IMR-90 (cell line): Measurements from ENCODE around the gene CD6. TPM values are rescaled to one million over a fixed set of nuclear protein-coding genes. Genes with fewer than 3 reads are reported as not detected.

ENCODE experiments used
- ATAC-seq: fragments of 200-7000 bp; cut with Tn5 transposase; 2 replicates; pipeline ENCODE4 v1.9.1; 2020; ENCODE audit warnings: low read depth, mild to moderate bottlenecking, moderate library complexity
- BruUV-seq: library from RNA; stranded (reverse); fragments of 400-500 nt; replicated peaks from 2 replicates; lab custom pipeline; 2021; lab: Mats Ljungman, UMichigan
- CTCF ChIA-PET: fragments of 300-600 bp; formaldehyde crosslinking; extraction: SDS; loops from one replicate; lab custom pipeline; 2021; ENCODE audit warnings: antibody characterized with exemption; lab: Yijun Ruan, JAX
- POLR2A ChIA-PET: fragments of 300-600 bp; sonication (Branson Sonifier 250); formaldehyde crosslinking; loops from one replicate; lab custom pipeline; 2022; ENCODE audit warnings: antibody characterized with exemption; ENCODE audit not compliant: unreplicated experiment; lab: Charles Lee
- DNase-seq: peaks from one replicate; pipeline ENCODE4 v3.0.0; 2013
- H2AFZ ChIP-seq: replicated peaks from 2 replicates; pipeline ENCODE3; 2013; ENCODE audit warnings: low read length, mild to moderate bottlenecking; ENCODE audit not compliant: poor library complexity
- H2AK5ac ChIP-seq: 2 replicates; pipeline ENCODE4 v1.6.1; 2013; ENCODE audit warnings: low read depth, low read length, inconsistent platforms
- H2AK9ac ChIP-seq: replicated peaks from 2 replicates; pipeline ENCODE3; 2013; ENCODE audit warnings: mild to moderate bottlenecking, low read depth, low read length, moderate library complexity; ENCODE audit not compliant: poor library complexity
- H2BK120ac ChIP-seq: 2 replicates; pipeline ENCODE4 v1.6.1; 2013; ENCODE audit warnings: low read depth, low read length, inconsistent platforms
- H2BK15ac ChIP-seq: 3 replicates; pipeline ENCODE4 v1.6.1; 2013; ENCODE audit warnings: low read depth, low read length, inconsistent platforms
- H2BK20ac ChIP-seq: 2 replicates; pipeline ENCODE4 v1.6.1; 2013; ENCODE audit warnings: low read depth, mild to moderate bottlenecking, inconsistent platforms, low read length, moderate library complexity
- H2BK5ac ChIP-seq: 2 replicates; pipeline ENCODE4 v1.6.1; 2013; ENCODE audit warnings: mild to moderate bottlenecking, low read depth, low read length, inconsistent platforms; ENCODE audit not compliant: poor library complexity, severe bottlenecking
- H3K14ac ChIP-seq: replicated peaks from 2 replicates; pipeline ENCODE4 v1.6.1; 2013; ENCODE audit warnings: low read depth, low read length, inconsistent platforms
- H3K18ac ChIP-seq: 2 replicates; pipeline ENCODE4 v1.6.1; 2013; ENCODE audit warnings: low read depth, low read length, control low read depth
- H3K23ac ChIP-seq: 2 replicates; pipeline ENCODE4 v1.6.1; 2013; ENCODE audit warnings: low read depth, low read length, inconsistent platforms
- H3K27ac ChIP-seq: 2 replicates; pipeline ENCODE4 v1.5.1; 2013; ENCODE audit warnings: mild to moderate bottlenecking, control low read depth, low read length; ENCODE audit not compliant: insufficient read depth
- H3K27me3 ChIP-seq: 2 replicates; pipeline ENCODE4 v1.6.1; 2013; ENCODE audit warnings: low read length; ENCODE audit not compliant: control insufficient read depth, insufficient read depth
- H3K36me3 ChIP-seq: 2 replicates; pipeline ENCODE4 v1.6.1; 2013; ENCODE audit warnings: low read length, mixed read lengths; ENCODE audit not compliant: control insufficient read depth, insufficient read depth
- H3K4ac ChIP-seq: 2 replicates; pipeline ENCODE4 v1.6.1; 2013; ENCODE audit warnings: low read depth, low read length, inconsistent platforms
- H3K4me1 ChIP-seq: 2 replicates; pipeline ENCODE4 v1.6.1; 2013; ENCODE audit warnings: low read length, mixed read lengths; ENCODE audit not compliant: control insufficient read depth, insufficient read depth
- H3K4me2 ChIP-seq: 2 replicates; pipeline ENCODE4 v1.6.1; 2013; ENCODE audit warnings: low read depth, mild to moderate bottlenecking, control low read depth, low read length, moderate library complexity
- H3K4me3 ChIP-seq: 2 replicates; pipeline ENCODE4 v1.5.1; 2013; ENCODE audit warnings: low read depth, mild to moderate bottlenecking, control low read depth, low read length, moderate library complexity; ENCODE audit not compliant: insufficient read depth
- H3K56ac ChIP-seq: 2 replicates; pipeline ENCODE4 v1.6.1; 2013; ENCODE audit warnings: low read length, inconsistent platforms; ENCODE audit not compliant: insufficient read depth; ENCODE audit errors: extremely low read depth
- H3K79me1 ChIP-seq, 2 experiments: 2 replicates each; pipeline ENCODE4 v1.6.1; 2013; ENCODE audit warnings: low read length in 2 of 2, inconsistent platforms in 1 of 2, low read depth in 1 of 2
- H3K9ac ChIP-seq: 2 replicates; pipeline ENCODE4 v1.6.1; 2013; ENCODE audit warnings: low read depth, low read length, control low read depth
- H3K9me1 ChIP-seq: 2 replicates; pipeline ENCODE4 v1.6.1; 2013; ENCODE audit warnings: low read length, inconsistent platforms; ENCODE audit not compliant: insufficient read depth
- H3K9me3 ChIP-seq: 2 replicates; pipeline ENCODE4 v1.6.1; 2013; ENCODE audit warnings: low read length; ENCODE audit not compliant: control insufficient read depth, insufficient read depth
- H4K20me1 ChIP-seq: 2 replicates; pipeline ENCODE4 v1.6.1; 2013; ENCODE audit warnings: low read length, inconsistent platforms; ENCODE audit not compliant: insufficient read depth
- H4K5ac ChIP-seq: 2 replicates; pipeline ENCODE4 v1.6.1; 2013; ENCODE audit warnings: mild to moderate bottlenecking, low read depth, low read length, control low read depth
- H4K8ac ChIP-seq, 2 experiments: 2 replicates each; pipeline ENCODE4 v1.6.1; 2013; ENCODE audit warnings: low read depth in 2 of 2, low read length in 2 of 2, control low read depth in 1 of 2, inconsistent platforms in 1 of 2
- H4K91ac ChIP-seq: 2 replicates; pipeline ENCODE4 v1.6.1; 2013; ENCODE audit warnings: low read depth, low read length, inconsistent platforms; ENCODE audit not compliant: insufficient read depth
- CEBPB ChIP-seq: IDR thresholded peaks from 2 replicates; pipeline ENCODE4 v1.6.1; 2012; ENCODE audit warnings: low read depth, low read length, improper control_type of control experiment
- CHD1 ChIP-seq: IDR thresholded peaks from 2 replicates; pipeline ENCODE4 v1.6.1; 2012; ENCODE audit warnings: low read depth, low read length, improper control_type of control experiment
- MAFK ChIP-seq: IDR thresholded peaks from 2 replicates; pipeline ENCODE4 v1.6.1; 2012; ENCODE audit warnings: low read depth, low read length, improper control_type of control experiment
- MXI1 ChIP-seq: IDR thresholded peaks from 2 replicates; pipeline ENCODE4 v1.6.1; 2012; ENCODE audit warnings: low read depth, mild to moderate bottlenecking, low read length, moderate library complexity, borderline replicate concordance
- RFX5 ChIP-seq: IDR thresholded peaks from 2 replicates; pipeline ENCODE4 v1.8.0; 2012; ENCODE audit warnings: low read depth, mild to moderate bottlenecking, low read length, moderate library complexity
- WGBS, 2 experiments: methylation state at CpG; one replicate each; pipeline versions ENCODE4 v1.1.5 to v1.1.7; 2013; ENCODE audit warnings: missing lambda C conversion rate in 2 of 2; ENCODE audit not compliant: insufficient read length in 1 of 2; ENCODE audit errors: extremely low coverage in 2 of 2; 5-methylcytosine and 5-hydroxymethylcytosine counted together
- dilution Hi-C: fragments of 300-500 bp; cut with HindIII; formaldehyde crosslinking; loops from one replicate; pipeline ENCODE4 v1.14.3; 2018; ENCODE audit warnings: low sequenced_read_pairs; ENCODE audit not compliant: unreplicated experiment
- in situ Hi-C: fragments of 300-500 bp; cut with MboI; formaldehyde crosslinking; loops from 3 replicates; pipeline ENCODE4 v1.14.3; 2019; ENCODE audit warnings: low sequenced_read_pairs, inconsistent platforms, mixed read lengths
- intact Hi-C: fragments of 100-400 bp; cut with micrococcal nuclease; formaldehyde crosslinking; loops from 2 replicates; pipeline ENCODE4 v1.10.0; 2022
- microRNA-seq, 2 experiments: library from miRNA; stranded (forward) in 1 of 2; unstranded in 1 of 2; fragments of 10-50 nt in 1 of 2; fragments of <30 nt in 1 of 2; gene quantifications in 1 of 2; microRNA quantifications in 1 of 2; one replicate each; pipeline versions ENCODE3 to v1.1.0; 2013 to 2020; ENCODE audit not compliant: insufficient read depth in 1 of 2, insufficient read length in 1 of 2, unreplicated experiment in 1 of 2
- polyA plus RNA-seq, 3 experiments: library from polyadenylated mRNA; depleted of rRNA; stranded (reverse); fragments of >200 nt; gene quantifications; 2 replicates each; pipeline ENCODE4 v1.2.3, GENCODE V29; 2012; ENCODE audit warnings: low replicate concordance in 1 of 3
- small RNA-seq, 5 experiments: library from RNA; depleted of rRNA; stranded (forward); fragments of <200 nt; gene quantifications; one replicate each; pipeline ENCODE3, GENCODE V24; 2012
- total RNA-seq: library from RNA; depleted of rRNA; stranded (reverse); fragments of >200 nt; gene quantifications from 2 replicates; pipeline ENCODE4 v1.2.3, GENCODE V29; 2012; rRNA removed
- TF ChIP-seq, protein P1 (sequence below): fragments of 150-350 bp; IDR thresholded peaks from 2 replicates; pipeline ENCODE4 v1.6.1; 2017; ENCODE audit warnings: mild to moderate bottlenecking, antibody characterized with exemption, low read length, low read depth

CD6 gene
- total and polyA plus RNA-seq, 2 of the 4 experiments (the other 2 are of a cell fraction) = not detected

GRCh38 chr11:61069427-61069826 lies 97.9 kb downstream of the CD6 start:
- no peak overlapping the region for H3K27ac ChIP-seq
- H2BK5ac ChIP-seq = no peak overlapping the region
- dilution Hi-C loops (no loop called here), intact Hi-C loops (no loop called here), in situ Hi-C loops (no loop called here)
- no peak overlapping the region for H4K8ac ChIP-seq
- no peaks in the 10 kb centered on the region for H3K9me3 ChIP-seq
- H2BK20ac ChIP-seq = no peak overlapping the region
- H4K91ac ChIP-seq = no peak overlapping the region
- H3K14ac ChIP-seq = no peak overlapping the region
- no peak overlapping the region for H3K56ac ChIP-seq
- WGBS, 2 experiments = no CpG with 5 or more reads among the region's 4 CpGs
- H3K36me3 ChIP-seq = no peaks in the 10 kb centered on the region
- ATAC-seq = no peak
- H3K4ac ChIP-seq = no peak overlapping the region
- no peak overlapping the region for H2AK9ac ChIP-seq
- no peak overlapping the region for H3K23ac ChIP-seq
- ChIA-PET POLR2A (no interaction called here), CTCF (no interaction called here)
- H2BK120ac ChIP-seq = no peak overlapping the region
- H3K4me1 ChIP-seq = no peaks in the 10 kb centered on the region
- H2AK5ac ChIP-seq = no peak overlapping the region
- H2BK15ac ChIP-seq = no peak overlapping the region
- H2AFZ ChIP-seq = no peak overlapping the region
- no peak overlapping the region for H3K4me3 ChIP-seq
- H3K4me2 ChIP-seq = no peak overlapping the region
- no peak overlapping the region for H4K5ac ChIP-seq
- DNase-seq = no peak
- BruUV-seq = no TSS peak
- no peaks in the 10 kb centered on the region for H4K20me1 ChIP-seq
- no peak overlapping the region for H3K9ac ChIP-seq
- no peak overlapping the region for H3K18ac ChIP-seq
- no peaks in the 10 kb centered on the region for H3K9me1 ChIP-seq
- peaks cover 16% of the 10 kb centered on the region for H3K27me3 ChIP-seq
- TF ChIP-seq MAFK = no peak
- no peak for TF ChIP-seq RFX5
- no peak for TF ChIP-seq CEBPB
- TF ChIP-seq CHD1 = no peak
- TF ChIP-seq, protein P1, sequence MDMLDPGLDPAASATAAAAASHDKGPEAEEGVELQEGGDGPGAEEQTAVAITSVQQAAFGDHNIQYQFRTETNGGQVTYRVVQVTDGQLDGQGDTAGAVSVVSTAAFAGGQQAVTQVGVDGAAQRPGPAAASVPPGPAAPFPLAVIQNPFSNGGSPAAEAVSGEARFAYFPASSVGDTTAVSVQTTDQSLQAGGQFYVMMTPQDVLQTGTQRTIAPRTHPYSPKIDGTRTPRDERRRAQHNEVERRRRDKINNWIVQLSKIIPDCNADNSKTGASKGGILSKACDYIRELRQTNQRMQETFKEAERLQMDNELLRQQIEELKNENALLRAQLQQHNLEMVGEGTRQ = no peak
- TF ChIP-seq MXI1 = no peak
- no peaks in the 10 kb centered on the region for H3K79me1 ChIP-seq

Small RNA genes within 50 kb of the gene (microRNA-seq; reads per million reads assigned to microRNA genes)
- gene RNU6-933P (ENCODE audit: insufficient read depth, insufficient read length) = not detected

Small RNA genes within 50 kb of the gene (small RNA-seq; reads per million reads assigned to genes)
- 0.25 to 39.2 (median 1.1) reads per million in 5 experiments for gene RNU6-933P

Other genes with a start within 250 kb of the CD6 start
- not detected in 2 replicates for gene MS4A18, start 247.0 kb upstream of the CD6 start, total RNA-seq
- not detected in 2 replicates for gene MS4A18, start 247.0 kb upstream of the CD6 start, polyA plus RNA-seq (2012; rRNA removed)
- gene MS4A15, start 214.8 kb upstream of the CD6 start, total RNA-seq = not detected in 2 replicates
- not detected in 2 replicates for gene MS4A15, start 214.8 kb upstream of the CD6 start, polyA plus RNA-seq (2012; rRNA removed)
- not detected in 2 replicates for gene MS4A10, start 186.3 kb upstream of the CD6 start, total RNA-seq
- not detected in 2 replicates for gene MS4A10, start 186.3 kb upstream of the CD6 start, polyA plus RNA-seq (2012; rRNA removed)
- 9.5 and 10.3 TPM in 2 replicates for gene CCDC86, start 129.6 kb upstream of the CD6 start, total RNA-seq
- gene CCDC86, start 129.6 kb upstream of the CD6 start, polyA plus RNA-seq (2012; rRNA removed) = 34.0 and 38.7 TPM in 2 replicates
- gene PTGDR2, start 115.7 kb upstream of the CD6 start, total RNA-seq = under 0.01 TPM in 2 replicates
- 0.09 and 0.12 TPM in 2 replicates for gene PTGDR2, start 115.7 kb upstream of the CD6 start, polyA plus RNA-seq (2012; rRNA removed)
- 0.18 and 0.28 TPM in 2 replicates for gene ZP1, start 104.1 kb upstream of the CD6 start, total RNA-seq
- gene ZP1, start 104.1 kb upstream of the CD6 start, polyA plus RNA-seq (2012; rRNA removed) = 1.2 and 1.6 TPM in 2 replicates
- 29.7 and 29.8 TPM in 2 replicates for gene PRPF19, start 65.1 kb upstream of the CD6 start, total RNA-seq
- gene PRPF19, start 65.1 kb upstream of the CD6 start, polyA plus RNA-seq (2012; rRNA removed) = 48.5 and 50.4 TPM in 2 replicates
- 15.1 and 17.2 TPM in 2 replicates for gene TMEM109, start 57.5 kb upstream of the CD6 start, total RNA-seq
- 69.7 and 73.6 TPM in 2 replicates for gene TMEM109, start 57.5 kb upstream of the CD6 start, polyA plus RNA-seq (2012; rRNA removed)
- gene TMEM132A, start 47.2 kb upstream of the CD6 start, total RNA-seq = 7.7 and 8.3 TPM in 2 replicates
- gene TMEM132A, start 47.2 kb upstream of the CD6 start, polyA plus RNA-seq (2012; rRNA removed) = 64.2 and 74.8 TPM in 2 replicates
- 1.9 and 3.2 TPM in 2 replicates for gene SLC15A3, start 19.5 kb upstream of the CD6 start, total RNA-seq
- 4.4 and 5.2 TPM in 2 replicates for gene SLC15A3, start 19.5 kb upstream of the CD6 start, polyA plus RNA-seq (2012; rRNA removed)
- not detected in 2 replicates for gene CD5, start 130.8 kb downstream of the CD6 start, total RNA-seq
- gene CD5, start 130.8 kb downstream of the CD6 start, polyA plus RNA-seq (2012; rRNA removed) = not detected in 2 replicates
- gene VPS37C, start 189.7 kb downstream of the CD6 start, total RNA-seq = 3.2 and 3.6 TPM in 2 replicates
- gene VPS37C, start 189.7 kb downstream of the CD6 start, polyA plus RNA-seq (2012; rRNA removed) = 13.2 and 14.1 TPM in 2 replicates
- 0.18 TPM in 1 of 2 replicates, not detected in the other for gene PGA3, start 231.8 kb downstream of the CD6 start, total RNA-seq
- gene PGA3, start 231.8 kb downstream of the CD6 start, polyA plus RNA-seq (2012; rRNA removed) = not detected in 2 replicates